Uterus (tissue), 2 donors: Measurements from ENCODE around the gene TBC1D5.

Experiments
- POLR2A ChIP-seq, 2 donors: fragments of 450-650 bp; IDR thresholded peaks; one replicate each; pipeline ENCODE4 v1.6.1; 2016; ENCODE audit warnings: antibody characterized with exemption in 2 of 2, mild to moderate bottlenecking in 1 of 2, moderate library complexity in 1 of 2
- TF ChIP-seq, protein P1 (sequence below), 4 experiments: fragments of 200-600 bp in 2 of 4; fragments of 450-650 bp in 2 of 4; sonication (generic) in 2 of 4; IDR thresholded peaks; one replicate each; pipeline ENCODE4 v1.5.1; 2016 to 2019; ENCODE audit warnings: antibody characterized with exemption in 4 of 4, mild to moderate bottlenecking in 2 of 4, moderate library complexity in 1 of 4

DNA sequence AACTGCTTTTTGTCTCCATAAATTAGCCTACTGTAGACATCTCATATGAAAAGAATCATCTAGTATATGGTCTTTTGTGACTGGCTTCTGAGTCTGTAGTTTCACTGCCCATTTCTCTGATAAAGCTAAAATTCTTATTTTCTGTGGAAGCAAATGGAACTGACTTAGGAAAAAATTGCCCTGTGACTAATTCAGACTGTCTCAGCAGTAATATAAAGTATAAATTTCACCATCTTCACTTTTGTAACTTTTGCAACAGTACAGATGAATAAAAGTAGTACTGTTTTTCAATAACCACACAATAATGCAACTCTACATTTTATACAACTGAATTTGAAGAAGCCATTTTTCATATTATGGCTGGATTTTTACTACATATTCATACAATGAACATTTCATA, 104.1 kb downstream of the TBC1D5 start:
- TF ChIP-seq, protein P1, sequence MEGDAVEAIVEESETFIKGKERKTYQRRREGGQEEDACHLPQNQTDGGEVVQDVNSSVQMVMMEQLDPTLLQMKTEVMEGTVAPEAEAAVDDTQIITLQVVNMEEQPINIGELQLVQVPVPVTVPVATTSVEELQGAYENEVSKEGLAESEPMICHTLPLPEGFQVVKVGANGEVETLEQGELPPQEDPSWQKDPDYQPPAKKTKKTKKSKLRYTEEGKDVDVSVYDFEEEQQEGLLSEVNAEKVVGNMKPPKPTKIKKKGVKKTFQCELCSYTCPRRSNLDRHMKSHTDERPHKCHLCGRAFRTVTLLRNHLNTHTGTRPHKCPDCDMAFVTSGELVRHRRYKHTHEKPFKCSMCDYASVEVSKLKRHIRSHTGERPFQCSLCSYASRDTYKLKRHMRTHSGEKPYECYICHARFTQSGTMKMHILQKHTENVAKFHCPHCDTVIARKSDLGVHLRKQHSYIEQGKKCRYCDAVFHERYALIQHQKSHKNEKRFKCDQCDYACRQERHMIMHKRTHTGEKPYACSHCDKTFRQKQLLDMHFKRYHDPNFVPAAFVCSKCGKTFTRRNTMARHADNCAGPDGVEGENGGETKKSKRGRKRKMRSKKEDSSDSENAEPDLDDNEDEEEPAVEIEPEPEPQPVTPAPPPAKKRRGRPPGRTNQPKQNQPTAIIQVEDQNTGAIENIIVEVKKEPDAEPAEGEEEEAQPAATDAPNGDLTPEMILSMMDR (IDR thresholded peaks at IDR 0.05): no peak
- TF ChIP-seq POLR2A (IDR thresholded peaks at IDR 0.05): no peak
